Stimulated activated CD4-positive, alpha-beta T cell treated with anti-CD3 and anti-CD28 coated beads, TNF-alpha, amount 100 ng/mL, for 4 hours (primary cell): ENCODE measurements around the gene TGM2.

ENCODE experiments used
- DNase-seq, 3 experiments: peaks; one replicate each; pipeline ENCODE4 v3.0.0-alpha.2; 2020; ENCODE audit warnings: low read depth in 3 of 3

TGM2 gene

DNA sequence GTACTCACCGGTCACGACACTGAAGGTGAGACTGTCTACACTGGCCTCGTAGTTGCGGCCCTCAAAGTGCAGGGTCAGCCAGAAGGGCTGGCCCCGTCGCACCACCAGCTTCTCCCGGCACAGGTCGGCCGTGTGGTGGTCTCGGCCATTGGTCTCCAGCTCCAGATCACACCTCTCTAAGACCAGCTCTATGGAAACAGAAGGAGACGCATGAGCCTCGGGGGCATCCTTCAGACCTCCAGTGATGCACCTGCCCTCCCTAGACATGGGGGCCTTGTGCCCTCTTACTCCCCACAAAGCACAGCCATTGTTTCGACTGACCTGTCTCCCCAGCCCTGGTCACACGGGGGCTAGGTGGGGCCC, 3.7 kb downstream of the TGM2 start:
- DNase-seq, result no peak

DNA sequence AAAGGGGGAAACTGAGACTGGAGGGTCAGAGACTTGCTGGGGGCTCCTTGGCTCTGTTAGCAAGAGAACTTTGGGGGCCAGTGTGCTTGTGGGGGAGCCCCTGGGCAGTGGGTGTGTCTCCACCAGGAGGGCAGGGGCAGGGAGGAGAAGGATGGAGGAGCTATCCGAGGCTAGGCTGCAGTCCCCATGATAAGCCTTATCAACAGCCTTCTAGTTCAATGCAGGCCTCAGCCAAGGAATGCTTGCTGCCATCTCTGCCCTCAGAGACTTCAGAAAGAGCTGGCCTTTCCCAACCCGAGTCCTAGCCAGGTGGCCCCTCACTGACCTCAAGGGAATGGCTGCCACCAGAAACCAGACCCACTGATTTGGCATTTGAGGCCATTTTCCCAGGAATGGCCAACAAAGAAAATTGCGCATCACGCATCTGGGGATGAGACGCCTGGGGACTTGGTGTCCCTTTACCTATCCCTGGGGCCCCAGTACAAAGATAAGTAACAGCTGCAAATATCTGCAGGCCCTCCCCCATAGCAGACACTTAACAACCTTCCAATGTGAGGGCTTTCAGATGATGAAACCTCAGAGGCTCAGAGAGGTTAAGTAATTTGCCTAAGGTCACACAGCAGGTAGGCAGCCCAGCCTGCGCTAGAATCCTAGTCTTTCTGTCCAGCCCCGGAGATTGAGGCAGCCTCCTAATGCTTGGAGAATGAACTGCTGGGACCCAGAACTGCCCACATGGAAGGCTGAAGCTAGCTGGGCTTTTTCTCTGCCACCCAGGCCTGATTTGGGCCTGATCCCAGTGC, 4.9 kb downstream of the TGM2 start:
- DNase-seq, result no peak

DNA sequence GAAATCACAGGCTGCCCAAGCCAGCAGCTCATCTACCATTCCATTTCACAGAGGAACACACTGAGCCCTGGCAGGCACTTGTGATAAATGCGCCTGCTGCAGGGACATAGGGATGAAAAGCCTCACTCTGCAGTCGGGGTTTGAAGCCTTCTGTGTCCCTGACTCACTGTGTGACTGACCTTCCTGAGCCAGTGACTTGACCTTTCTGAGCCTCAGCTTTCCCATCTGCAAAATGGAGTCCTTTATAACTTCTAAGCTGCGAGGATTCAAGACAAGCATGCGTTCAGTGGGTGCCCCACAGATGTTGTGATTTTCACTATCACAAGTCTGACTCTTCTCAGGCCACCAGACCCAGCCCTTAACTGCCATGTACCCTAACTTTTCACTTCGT, 5.5 kb downstream of the TGM2 start:
- DNase-seq, result no peak

DNA sequence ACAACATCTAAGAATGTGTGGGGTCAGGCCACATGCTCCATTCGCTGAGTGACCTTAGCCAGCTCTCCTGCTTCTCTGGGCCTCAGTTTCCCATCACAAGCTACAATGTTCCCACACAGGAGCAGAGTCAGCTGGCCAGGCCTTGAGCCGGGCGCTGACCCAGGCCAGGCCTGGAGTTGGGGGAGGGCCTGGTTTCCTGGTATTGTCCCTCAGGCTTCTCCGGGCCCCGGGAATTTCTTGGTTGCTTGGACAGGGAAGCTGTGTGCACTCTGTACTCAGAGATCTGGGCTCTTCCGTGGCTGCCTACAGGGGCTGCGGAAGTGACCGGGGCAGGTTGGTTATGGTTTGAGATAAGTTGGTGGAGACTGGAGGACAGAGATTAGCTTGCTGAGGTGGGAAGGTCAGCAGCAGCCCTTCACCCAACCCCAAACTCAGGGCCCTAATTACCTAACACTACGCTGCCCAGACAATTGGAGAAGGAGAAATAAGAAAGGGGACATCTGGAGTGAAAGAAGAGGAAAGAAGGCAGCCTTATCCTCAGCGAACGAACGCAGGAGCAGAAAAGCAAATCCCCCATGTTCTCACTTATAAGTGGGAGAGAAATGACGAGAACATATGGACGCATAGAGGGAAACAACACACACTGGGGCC, 6.2 kb downstream of the TGM2 start:
- no peak for DNase-seq

DNA sequence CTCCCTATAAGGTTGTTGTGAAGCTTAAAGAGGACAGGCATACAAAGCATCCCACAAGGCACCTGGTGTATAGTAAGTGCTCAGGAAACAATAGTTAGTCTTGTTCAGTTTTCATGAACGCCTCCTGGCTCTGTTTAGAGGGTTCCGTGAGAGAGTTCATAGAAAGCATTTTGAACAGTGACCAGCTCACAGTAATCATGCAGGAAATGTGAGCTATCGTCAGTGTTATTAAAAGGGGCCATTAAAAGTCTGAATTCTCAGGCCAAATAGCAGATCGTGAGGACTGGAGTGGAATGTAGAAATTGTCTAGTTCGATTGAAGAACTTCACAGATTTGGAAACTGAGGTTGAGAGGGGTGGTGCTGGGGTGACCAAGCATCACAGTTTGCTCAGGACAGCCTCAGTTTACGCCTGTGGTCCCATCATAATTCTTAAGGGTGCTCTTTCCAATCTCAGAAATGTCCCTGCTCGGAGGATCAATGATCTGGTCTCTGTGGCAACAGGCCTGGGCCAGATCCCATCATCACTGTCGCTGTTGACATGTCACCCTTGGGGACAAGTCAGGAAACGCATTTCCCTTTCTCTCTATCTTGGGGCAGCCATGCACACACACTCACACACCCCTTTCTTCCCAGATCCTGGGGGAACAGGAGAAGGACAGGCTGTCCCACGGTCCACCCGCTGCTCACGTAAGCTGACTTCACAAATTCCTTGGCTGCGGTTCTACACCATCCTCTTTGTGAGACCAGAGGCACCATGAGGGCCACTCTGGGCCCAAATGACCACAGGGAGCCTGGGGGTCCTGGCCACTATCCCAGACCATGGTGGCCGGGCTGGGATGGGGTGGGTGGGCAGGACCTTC, 7.2 kb downstream of the TGM2 start:
- no peak for DNase-seq

DNA sequence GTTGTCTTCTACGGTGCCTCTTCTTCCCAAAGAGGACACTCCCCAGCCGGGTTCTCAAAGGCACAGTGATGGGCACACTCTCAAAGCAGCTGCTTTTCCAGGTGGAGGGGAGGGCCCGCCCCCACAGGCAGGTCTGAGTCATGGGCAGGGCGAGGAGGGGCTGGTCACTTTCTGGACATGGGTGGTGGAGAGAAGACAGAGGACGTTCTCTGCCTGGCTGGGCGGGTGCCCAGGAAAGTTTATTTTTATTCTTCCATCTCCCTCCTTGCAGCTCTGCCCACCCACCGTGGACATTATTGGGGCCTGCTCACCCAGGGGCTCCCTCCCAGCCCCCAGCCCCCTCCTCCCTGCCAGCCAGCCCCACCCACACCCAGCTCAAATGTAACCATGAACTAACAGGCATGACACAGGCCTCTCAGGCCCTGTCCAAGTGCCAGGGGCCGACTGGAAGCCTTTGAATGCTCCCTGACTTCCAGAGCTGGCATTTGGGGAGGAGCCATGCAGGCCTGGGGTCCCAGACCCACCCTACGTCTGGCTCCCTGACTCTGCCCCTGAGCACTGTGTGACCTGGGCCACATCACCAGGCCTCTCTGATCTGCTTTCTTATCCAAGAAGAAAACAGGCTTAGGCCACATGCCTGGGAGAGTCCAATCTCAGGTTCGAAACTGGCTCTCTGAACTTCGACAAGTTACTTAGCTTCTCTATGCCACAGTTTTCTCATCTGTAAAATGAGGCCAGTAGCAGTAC, 8.0 kb downstream of the TGM2 start:
- no peak for DNase-seq

DNA sequence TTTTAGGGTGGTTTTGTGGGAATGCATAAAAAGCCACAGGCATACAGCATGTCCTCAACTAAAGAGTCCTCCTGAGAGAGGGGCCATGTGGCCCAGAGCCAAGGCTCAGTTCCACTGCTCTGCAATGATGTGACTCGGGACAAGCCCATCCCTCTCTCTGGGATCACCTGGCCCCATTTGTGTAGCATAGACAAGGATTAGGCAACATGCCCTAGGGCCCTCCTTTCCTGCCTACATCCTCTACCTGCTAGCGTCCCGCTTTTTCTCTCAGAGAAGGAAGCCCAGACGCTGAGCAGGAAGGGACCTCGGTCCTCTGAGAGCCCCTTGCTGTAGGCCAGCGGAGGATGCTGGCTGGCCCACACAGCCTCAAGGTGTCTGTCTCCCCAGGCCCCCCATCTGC, 8.8 kb downstream of the TGM2 start:
- no peak for DNase-seq

DNA sequence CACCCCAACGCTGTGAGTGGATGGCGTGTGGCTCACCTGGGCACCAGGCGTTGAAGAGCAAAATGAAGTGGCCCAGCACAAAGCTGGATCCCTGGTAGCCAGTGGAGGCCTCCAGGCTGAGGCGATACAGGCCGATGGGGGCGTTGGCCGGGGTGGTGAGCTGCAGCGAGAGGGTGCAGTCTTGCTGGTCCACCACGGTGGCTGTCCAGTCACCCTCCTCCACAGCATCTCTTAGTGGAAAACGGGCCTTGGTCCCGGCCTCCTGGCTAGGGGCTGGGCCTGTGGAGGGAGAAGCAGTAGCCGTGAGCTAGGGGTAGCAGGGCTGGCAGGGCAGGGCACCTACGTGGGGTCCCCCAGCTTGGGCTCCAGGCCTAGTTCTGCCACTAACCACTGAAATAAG, 9.3 kb downstream of the TGM2 start:
- DNase-seq, result no peak

DNA sequence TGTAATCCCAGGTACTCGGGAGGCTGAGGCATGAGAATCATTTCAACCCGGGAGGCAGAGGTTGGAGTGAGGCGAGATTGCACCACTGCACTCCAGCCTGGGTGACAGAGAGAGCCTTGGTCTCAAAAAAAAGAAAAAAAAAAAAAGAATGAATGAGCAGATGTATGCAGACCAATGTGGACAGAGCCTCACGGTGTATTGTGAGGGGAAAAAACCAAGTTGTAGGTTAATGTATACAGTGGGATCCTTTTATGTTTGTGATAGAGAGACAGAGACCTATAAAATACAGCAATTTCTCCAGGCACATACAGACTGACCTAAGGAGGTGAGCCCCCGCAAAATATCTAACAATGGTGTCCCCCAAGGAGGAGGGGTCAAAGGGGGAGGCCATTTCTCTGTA, 11.7 kb downstream of the TGM2 start:
- DNase-seq, result no peak

DNA sequence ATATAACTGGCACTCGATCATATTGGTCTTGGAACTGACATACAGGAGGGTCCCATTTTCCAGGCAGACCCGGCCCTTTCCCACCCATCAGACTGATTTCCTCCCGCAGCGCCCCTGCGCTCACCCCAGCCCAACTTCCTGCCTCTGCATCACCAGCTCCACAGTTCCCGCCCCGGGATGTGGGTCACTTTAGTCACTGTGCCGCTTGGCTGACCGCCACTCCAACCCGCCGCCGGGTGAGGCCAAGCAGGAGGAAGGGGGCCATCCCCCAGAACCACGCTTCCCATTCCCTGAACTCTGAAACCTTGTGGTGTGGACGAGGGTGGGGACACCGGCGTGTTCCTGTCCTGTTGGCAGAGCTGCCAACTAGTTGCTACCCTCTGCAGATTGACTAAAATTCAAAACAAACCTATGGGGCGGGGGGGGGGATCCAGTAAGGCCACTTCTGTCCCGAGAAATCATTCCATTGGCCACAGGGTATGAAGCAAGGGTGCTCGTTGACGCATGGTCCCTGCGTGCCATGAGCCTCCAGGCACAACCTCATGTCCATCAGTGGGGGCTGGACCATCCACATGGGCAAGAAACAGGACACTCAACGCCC, 12.3 kb downstream of the TGM2 start:
- no peak for DNase-seq

DNA sequence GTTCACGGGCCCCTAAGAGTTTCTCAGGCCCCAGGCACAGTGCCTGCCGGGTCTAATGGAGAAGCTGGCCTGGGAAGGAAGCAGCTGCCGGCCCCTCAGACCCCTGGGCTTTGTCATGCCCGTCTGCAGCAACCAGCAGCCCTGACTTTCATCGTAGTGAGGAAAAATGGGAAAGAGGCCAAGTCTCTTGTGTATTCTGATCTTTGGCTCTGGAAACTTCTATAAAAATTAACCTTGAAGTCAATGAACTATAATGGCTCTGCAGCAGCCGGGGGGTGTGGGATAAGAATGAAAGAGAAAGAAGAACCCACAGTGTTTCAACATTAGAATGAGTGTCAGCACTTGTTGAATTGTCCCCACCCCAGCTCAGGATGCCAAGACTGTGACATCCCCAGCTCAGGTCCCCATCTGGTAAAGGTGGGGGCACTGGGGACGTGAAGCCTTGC, 12.9 kb downstream of the TGM2 start:
- DNase-seq, result no peak

DNA sequence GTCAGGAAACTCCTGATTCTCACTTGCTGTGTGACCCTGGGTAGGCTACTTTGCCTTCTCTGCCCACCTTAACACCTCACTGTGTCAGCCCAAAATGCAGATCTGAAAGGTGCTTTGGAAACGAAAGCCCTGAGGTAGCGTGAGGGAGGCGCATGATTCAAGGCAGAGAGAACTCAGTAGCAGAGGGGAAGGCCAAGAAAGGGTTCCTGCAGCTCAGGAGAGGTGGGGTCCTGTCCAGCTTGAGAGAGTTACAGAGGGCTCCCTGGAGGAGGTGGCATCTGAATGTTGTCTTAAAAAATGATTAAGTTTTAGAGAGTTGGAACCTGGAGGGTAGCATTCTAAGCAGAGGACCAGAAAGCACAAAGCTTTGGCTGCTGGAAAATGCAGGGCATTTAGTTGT, 13.6 kb downstream of the TGM2 start:
- no peak for DNase-seq

DNA sequence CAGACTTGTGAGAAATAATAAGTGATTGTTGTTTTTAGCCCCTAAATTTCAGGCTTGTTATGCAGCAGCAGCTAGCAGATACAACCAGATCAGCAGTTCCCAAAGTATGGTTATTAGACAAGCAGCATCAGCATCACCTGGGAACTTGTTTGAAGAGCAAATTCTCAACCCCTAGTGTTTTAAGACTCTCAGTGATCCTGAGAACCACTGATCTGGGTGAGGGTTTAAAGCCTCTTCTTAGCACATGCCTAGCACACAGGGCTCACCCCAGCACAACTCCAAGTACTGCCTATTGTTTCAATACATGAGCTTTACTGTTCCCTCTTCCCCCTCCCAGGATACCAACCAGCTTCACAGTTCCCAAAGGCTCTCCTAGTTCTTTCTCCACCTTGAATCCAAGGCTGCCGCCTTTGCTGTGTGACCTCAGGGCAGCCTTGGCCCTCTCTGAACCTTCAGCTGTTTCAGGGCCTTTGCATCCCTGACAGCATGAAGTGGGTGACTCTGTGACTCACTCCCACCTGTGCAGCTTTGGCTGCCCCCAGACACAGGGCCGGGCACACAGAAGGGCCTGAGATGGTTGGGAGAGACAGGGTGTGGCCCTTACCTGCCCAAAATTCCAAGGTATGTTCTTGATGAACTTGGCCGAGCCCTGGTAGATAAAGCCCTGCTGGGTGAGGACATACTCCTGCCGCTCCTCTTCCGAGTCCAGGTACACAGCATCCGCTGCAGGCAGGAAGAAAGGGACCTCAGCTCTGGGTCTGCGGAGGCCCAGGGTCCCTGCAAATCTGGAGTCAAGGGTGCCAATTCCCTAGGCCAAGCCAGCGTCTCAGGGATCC, 14.5 kb downstream of the TGM2 start:
- DNase-seq, result no peak

DNA sequence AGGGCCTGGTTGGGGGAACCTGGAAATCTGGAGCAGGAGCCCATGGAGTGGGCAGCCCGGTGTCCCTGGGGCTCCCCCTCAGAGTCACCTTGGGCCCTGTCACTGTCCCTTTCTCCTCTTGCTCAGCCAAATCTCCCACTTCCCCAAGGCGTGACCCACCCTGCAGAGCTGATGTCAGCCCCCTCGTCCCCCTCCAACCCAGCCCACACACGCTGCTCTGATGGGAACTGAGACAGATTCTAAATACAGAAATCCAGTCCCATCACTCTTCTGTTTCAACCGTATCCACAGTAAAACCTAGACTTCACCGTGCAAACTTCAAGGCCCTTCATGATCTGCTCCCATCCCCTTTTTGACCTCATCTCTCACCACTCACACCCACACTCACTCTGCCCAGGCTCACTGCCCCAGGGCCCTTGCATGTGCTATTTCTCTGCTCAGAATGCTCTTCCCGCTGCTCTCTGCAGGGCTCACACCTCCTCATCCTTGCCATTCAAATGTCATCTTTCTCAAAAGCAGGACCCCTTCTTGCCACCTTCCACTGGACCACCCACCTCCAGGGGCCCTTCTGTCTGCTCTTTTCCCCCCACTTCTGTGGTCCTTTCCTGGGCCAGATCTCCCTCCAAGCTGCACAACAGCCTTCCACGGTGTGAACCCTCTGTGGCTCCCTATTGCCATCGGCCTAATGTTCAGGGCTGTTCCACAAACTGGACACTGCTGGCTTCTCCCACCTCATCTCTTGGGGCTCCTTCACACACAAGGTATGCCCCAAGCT, 16.6 kb downstream of the TGM2 start:
- DNase-seq, result no peak

DNA sequence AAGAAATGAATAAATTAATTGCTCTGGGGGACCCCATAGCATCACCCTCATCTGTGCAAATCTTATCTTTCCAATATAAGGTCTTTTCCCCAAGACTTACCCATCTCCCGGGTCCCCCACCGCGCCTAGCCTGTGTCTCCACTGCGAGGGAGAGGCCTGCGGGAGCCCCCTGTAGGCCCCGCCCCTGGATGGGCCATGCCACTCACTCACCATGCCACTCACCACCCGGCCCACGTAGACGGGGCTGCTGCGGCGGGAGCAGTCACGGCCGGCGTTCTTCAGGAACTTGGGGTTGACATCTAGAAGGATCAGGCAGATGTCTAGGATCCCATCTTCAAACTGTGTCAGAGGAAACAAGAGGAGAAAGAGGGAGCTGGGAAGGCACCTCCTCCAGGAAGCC, 17.3 kb downstream of the TGM2 start:
- no peak for DNase-seq

DNA sequence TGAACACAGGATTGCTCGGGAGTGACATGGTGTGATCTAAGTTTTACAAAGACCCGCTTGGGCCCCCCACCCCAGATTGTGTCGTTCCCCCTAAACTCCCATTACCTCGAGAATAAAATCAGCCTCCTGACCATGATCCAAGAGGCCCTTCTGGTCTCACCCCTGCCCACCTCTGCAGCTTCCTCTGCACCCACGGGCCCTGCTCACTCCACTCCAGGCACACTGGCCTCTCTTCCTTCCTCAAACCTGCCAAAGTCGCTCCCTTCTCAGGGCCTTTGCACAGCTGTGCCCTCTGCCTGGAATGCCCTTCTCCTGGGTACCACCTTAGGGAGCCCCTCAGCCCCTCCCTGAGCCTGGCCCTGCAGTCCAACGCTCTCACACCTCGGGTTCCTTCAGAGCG, 17.9 kb downstream of the TGM2 start:
- DNase-seq, result no peak

DNA sequence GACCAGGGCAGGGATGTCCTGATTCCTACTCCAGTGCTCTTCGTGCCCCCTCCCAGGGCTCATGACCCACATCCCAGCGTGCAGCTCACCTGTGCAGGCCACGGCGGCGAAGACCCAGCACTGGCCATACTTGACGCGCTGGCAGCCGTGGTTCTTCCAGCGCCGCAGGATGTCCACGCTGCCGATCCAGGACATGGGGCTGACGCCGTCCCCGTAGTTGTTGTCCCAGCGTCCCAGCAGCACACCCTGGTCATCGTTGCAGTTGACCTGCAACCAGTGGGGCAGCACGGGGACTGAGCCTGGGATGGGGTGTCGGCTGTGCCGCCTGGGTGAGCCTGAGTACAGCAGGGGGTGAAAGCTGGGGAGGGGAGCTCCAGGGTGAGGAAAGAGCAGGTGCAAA, 18.4 kb downstream of the TGM2 start:
- DNase-seq, result no peak

DNA sequence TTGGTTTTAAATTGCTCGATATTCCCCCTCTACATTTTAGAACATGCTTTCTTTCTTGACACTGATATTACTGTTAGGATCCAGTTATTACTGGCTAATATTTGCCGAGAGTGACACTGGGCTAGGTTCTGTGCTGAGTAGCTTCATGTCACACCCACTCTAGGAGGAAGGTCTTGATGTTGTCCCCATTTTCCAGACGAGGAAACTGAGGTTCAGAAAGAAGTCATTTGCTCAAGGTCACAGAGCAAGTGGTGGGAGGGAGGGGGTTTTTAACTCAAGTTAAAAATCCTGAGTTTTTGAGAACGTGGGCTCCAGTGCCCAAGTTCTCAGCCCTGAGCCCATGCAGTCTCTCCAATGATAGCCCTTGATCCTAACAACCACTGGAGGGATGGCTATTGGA, 18.9 kb downstream of the TGM2 start:
- DNase-seq, result no peak

DNA sequence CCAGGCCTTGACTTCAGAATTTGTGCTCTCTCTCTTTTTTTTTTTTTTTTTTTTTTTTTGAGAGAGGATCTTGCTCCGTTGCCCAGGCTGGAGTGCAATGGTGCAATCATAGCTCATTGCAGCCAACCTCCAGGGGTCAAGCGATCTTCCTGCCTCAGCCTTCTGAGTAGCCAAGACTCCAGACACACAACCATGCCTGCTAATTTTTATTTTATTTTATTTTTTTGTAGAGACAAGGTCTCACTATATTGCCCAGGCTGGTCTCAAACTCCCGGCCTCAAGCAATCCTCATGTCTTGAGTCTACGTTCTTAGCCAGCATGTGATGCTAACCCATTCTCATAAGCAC, 19.4 kb downstream of the TGM2 start:
- DNase-seq, result no peak
